Stromal cell of bone marrow (primary cell): Measurements from ENCODE around the gene LRRC73.
"Not testable (repeated sequence)": the region's sequence is repeated elsewhere in the genome, so short reads cannot be mapped to it uniquely, and the experiment has no call there.

ENCODE experiments used
- DNase-seq: peaks from one replicate; pipeline ENCODE4 v3.0.0-alpha.2; 2012; ENCODE audit warnings: low read depth

LRRC73 gene

DNA sequence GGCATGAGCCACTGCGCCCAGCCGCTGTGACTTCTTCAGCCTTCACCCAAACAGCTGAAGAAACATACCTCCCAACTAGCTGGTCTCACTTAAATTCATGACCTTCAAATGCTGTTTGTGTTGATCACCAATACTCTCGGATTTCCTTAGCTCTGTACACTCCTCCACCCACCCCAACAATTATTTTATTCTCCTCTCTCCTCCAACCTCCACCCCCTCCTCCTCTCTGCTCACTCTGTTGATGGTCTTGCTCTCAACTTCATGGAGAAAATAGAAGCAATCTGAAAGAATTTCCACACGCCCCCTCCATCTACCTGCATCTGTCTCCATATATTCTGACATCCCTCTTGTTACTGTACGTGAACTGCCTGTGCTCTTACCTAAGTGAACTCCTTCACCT, 48.2 kb downstream of the LRRC73 start:
- no peak for DNase-seq

DNA sequence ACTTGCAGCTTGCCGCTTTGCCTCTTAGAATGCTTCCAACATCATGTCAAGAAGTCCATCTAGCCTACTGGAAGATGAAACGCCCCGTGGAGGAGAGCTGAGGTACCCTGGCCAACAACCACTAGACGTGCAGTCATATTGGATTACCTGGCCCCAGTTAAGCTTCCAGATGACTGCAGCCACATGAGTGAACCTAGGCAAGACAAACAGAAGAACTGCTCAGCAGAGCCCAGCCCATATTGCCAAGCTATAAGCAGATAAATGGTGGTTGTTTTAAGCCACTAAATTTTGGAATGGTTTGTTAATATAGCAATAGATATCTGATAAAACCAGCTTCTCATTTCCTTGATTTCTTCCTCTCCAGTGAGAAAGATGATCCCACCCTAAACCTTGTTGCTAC, 50.1 kb downstream of the LRRC73 start:
- no peak for DNase-seq

DNA sequence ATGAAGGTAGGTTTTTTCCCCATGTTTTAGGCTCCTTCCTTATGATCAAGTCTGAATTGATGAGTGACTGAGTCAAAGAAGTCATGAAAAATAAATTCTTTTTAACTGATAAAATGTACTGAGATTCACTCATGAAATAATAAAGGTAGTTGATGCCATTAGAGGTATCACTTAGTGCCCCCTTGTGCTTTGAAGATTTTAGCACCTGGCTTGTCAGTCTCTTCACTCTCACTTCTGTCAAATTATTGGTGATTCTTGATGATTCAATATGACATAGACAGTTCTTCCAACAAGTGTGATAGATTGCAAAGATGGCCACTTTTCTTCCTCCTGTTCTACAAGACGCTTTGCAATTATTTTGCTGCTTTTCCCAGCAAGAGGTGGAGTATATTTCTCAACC, 50.6 kb downstream of the LRRC73 start:
- DNase-seq, result no peak

DNA sequence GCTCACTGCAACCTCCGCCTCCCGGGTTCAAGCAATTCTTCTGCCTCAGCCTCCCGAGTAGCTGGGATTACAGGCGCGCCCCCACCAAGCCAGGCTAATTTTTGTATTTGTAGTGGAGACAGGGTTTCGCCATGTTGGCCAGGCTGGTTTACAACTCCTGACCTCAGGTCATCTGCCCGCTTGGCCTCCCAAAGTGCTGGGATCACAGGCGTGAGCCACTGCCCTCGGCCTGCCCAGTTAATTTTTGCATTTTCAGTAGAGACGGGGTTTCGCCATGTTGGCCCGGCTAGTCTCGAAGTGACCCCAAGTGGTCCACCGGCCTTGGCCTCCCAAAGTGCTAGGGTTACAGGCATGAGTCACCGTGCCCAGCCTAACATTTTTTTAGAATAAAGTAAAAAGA, 52.0 kb downstream of the LRRC73 start:
- DNase-seq, result not testable (repeated sequence)

DNA sequence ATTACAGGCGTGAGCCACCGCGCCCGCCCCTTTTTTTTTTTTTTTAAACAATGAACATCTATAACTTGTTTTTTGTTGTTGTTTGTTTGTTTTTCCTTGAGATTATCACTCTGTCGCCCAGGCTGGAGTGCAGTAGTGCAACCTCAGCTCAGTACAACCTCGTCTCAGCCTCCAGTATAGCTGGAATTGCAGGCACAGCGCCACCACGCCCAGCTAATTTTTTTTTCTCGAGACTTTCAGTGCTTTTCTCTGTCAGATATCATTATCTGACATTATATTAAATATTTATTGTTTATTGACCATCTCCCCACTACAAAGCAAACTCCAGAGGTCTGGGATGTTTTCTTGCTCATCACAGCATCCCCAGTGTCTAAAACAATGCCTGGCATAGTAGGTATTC, 52.5 kb downstream of the LRRC73 start:
- no peak for DNase-seq
